ENCODE measurements around the gene PTPRN2.

Gene PTPRN2

DNA sequence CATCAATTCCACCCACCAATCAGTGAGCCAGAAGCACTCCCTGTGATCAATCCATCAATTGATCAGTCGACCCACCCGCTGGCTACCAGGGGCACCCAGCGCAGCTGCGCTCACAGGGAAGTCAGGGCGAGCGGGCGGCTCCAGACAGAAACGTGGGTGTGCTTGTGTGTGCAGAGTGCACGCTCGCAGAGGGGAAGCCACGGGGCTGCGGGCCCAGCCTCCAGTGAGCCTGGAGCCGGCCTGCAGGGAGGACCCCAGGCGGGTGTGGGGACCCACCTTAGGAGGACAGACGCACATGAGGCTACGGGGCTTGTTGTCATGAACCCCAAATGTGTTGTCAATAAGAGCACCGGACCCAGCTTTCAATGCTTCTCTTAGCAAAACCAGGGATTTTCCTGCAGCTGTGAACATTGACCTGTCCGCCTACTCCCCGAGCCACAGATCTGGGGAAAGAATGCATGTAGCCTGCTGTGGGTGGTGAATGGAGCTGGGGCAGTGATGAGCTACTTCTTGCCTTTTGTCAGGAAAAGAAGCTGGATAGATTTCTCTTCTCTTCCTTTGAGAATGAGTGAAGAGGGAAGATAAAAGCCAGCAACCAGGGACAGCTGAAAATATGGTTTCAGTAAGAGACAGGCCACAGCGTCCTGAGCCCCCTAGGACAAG lies 753.0 kb downstream of the PTPRN2 start:
- DNase-seq = no peak
- Mint-ChIP-seq H3K9me3 (no peaks in the 10 kb centered on the region), H3K4me3 (no peak overlapping the region), H3K36me3 (ENCODE audit: low read depth) (no peaks in the 10 kb centered on the region), H3K27me3 (ENCODE audit: low read depth, poor library complexity) (peaks cover 37% of the 10 kb centered on the region), H3K27ac (no peak overlapping the region), H3K4me1 (peaks cover 14% of the 10 kb centered on the region)
- TF ChIP-seq, protein P1, sequence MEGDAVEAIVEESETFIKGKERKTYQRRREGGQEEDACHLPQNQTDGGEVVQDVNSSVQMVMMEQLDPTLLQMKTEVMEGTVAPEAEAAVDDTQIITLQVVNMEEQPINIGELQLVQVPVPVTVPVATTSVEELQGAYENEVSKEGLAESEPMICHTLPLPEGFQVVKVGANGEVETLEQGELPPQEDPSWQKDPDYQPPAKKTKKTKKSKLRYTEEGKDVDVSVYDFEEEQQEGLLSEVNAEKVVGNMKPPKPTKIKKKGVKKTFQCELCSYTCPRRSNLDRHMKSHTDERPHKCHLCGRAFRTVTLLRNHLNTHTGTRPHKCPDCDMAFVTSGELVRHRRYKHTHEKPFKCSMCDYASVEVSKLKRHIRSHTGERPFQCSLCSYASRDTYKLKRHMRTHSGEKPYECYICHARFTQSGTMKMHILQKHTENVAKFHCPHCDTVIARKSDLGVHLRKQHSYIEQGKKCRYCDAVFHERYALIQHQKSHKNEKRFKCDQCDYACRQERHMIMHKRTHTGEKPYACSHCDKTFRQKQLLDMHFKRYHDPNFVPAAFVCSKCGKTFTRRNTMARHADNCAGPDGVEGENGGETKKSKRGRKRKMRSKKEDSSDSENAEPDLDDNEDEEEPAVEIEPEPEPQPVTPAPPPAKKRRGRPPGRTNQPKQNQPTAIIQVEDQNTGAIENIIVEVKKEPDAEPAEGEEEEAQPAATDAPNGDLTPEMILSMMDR (IDR thresholded peaks at IDR 0.05) = no peak

DNA sequence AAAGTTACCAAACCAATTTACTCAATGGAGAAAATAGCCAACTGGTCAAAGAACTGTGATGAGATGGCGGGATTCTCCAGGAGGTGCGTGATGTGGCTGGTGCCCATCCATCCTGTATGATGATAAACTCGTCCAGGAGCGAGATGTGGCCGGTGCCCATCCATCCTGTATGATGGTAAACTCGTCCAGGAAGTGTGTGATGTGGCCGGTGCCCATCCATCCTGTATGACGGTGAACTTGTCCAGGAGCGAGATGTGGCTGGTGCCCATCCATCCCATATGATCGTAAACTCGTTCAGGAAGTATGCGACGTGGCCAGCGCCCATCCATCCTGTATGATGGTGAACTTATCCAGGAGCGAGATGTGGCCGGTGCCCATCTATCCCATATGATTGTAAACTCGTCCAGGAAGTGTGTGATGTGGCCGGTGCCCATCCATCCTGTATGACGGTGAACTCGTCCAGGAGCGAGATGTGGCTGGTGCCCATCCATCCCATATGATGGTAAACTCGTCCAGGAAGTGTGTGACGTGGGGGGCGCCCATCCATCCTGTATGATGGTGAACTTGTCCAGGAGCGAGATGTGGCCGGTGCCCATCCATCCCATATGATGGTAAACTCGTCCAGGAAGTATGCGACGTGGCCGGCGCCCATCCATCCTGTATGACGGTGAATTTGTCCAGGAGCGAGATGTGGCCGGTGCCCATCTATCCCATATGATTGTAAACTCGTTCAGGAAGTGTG lies 754.6 kb downstream of the PTPRN2 start:
- H3K4me1 Mint-ChIP-seq = peaks cover 14% of the 10 kb centered on the region

DNA sequence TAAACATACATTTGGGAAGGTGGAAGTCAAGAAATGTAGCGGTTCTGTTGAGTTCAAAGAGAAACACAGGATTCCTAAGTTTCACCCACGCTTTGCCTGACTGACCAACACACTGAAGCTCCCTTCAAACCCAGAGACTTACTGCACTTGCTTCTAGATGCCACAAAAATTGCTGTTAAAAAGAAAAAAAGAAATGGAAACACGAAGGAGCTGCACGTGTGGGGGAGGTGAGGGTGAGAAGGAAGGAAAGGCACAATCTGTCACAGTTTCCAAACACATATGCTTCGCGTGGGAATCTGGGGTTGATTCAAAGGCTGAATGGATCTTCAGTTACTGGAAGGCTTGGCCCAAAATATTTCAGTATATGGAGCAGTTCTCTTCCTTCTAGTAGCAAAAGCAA lies 755.2 kb downstream of the PTPRN2 start:
- TF ChIP-seq, protein P1 (IDR thresholded peaks at IDR 0.05) = no peak
- Mint-ChIP-seq H3K27ac (peak overlapping the region; percentile 36), H3K4me1 (peaks cover 15% of the 10 kb centered on the region), H3K9me3 (no peaks in the 10 kb centered on the region), H3K4me3 (no peak overlapping the region), H3K36me3 (ENCODE audit: low read depth) (no peaks in the 10 kb centered on the region), H3K27me3 (ENCODE audit: low read depth, poor library complexity) (peaks cover 39% of the 10 kb centered on the region)
- no peak for DNase-seq

More for the DNA sequence above, 754.6 kb downstream of the PTPRN2 start:
- Mint-ChIP-seq H3K36me3 (ENCODE audit: low read depth) (no peaks in the 10 kb centered on the region), H3K27me3 (ENCODE audit: low read depth, poor library complexity) (peaks cover 42% of the 10 kb centered on the region), H3K4me3 (no peak overlapping the region), H3K9me3 (no peaks in the 10 kb centered on the region), H3K27ac (no peak overlapping the region)
- TF ChIP-seq, protein P1 (IDR thresholded peaks at IDR 0.05) = no peak
- no peak for DNase-seq

DNA sequence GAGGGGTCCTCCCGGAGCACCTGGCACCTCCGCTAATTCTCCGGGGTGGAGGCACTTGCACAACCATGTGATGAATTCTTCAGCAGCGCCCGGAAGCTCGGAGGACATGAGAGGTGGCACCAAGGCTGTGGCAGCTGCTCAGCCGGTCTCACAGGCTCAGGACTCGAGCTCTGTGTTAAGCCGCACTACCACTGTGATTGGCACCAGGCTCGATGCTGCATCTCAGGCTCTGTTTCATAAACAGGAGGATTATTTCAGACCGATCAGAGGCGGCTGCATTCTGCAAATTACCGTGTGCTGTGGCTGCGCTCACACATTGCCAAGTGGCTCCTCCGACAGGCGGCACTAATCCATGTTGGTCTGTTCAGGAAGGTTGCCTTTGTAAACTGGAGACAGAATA lies 755.6 kb downstream of the PTPRN2 start:
- no peaks in the 10 kb centered on the region for H3K36me3 Mint-ChIP-seq (ENCODE audit: low read depth)
- H3K4me1 Mint-ChIP-seq = peaks cover 19% of the 10 kb centered on the region
- no peak overlapping the region for H3K27ac Mint-ChIP-seq
- no peak for DNase-seq
- H3K27me3 Mint-ChIP-seq (ENCODE audit: low read depth, poor library complexity) = peaks cover 39% of the 10 kb centered on the region
- H3K9me3 Mint-ChIP-seq = no peaks in the 10 kb centered on the region
- TF ChIP-seq, protein P1 (IDR thresholded peaks at IDR 0.05) = no peak
- no peak overlapping the region for H3K4me3 Mint-ChIP-seq

DNA sequence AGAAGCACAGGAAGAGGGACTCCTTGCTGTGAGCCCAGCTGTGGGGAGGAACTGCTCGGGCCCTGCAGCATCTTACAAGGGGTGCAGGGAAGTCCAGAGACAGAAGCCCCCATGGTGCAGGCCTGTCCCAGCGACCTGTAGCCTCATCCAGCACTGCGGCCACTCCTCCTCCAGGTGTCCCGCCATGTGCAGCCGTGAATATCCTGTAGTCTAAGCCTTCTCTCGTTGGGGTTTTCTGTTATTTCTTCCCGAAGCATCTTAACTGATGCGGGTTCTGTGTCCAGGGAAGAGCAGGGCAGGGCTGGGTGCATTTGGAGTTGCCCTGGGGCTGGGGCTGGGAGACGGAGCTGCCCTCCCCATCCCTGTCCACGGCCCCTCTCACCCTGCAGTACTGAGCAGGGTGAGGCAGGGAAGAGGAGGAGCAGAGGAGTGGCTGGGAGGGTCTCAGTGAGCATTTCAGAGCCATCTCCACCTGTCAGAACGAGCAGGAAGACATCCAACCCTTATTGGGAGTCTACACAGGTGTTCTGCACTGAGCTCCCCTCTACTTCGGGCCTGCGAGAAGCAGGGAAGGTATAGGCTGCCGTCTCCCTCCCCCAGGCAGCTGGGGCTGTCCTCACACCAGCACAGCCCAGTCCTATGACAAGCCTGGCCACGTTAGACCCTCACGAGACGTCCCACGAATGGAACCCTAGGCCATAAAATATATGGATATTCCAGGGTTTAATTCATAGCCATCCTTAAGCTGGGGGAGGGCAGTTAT lies 756.3 kb downstream of the PTPRN2 start:
- DNase-seq = no peak
- Mint-ChIP-seq H3K27me3 (ENCODE audit: low read depth, poor library complexity) (peaks cover 35% of the 10 kb centered on the region), H3K4me1 (peaks cover 19% of the 10 kb centered on the region), H3K36me3 (ENCODE audit: low read depth) (no peaks in the 10 kb centered on the region), H3K9me3 (no peaks in the 10 kb centered on the region), H3K4me3 (no peak overlapping the region), H3K27ac (no peak overlapping the region)
- TF ChIP-seq, protein P1 (IDR thresholded peaks at IDR 0.05) = no peak

Measured in nephron progenitor cell (in vitro differentiated cells).